ENCODE results near the gene GP1BA. TPM values are rescaled to one million over a fixed set of nuclear protein-coding genes. Genes with fewer than 3 reads are reported as not detected.
A peak's percentile ranks its signal among the peaks of the same experiment; 100 is the strongest.

GP1BA gene
- total and polyA plus RNA-seq, 10 of the 15 experiments (the other 5 are each of a cell fraction or from before 2014, with no cell fraction given) = 0.04 to 0.67 (median 0.28) TPM; not detected in 1

DNA sequence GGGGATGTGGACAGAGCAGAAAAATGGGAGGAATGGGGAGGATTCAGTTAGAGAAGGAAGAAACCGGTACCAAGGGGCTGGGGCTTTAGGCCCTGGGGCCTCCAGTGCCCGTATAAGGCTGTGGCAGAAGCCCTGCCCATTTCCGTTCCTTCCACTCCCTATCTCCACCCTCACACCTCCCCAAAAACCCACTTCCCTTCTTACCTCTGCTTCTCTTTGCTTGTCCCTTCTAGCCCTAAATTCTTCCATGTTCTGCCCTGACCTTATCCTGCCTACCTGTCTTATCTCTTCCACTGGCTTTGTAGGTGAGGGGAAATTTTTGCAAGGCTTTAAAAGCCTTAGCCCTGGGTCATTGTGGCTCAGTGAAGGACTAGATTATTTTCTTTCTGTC, 12.1 kb downstream of the GP1BA start:
- H3K79me2 ChIP-seq (ENCODE audit: control insufficient read depth, insufficient read depth, low read length) = peaks cover 87% of the 10 kb centered on the region
- no peak for DNase-seq (ENCODE audit: low read depth, low spot score)
- peak overlapping the region; percentile 100 for H3K27ac ChIP-seq (ENCODE audit: control insufficient read depth, insufficient read depth)
- ChIA-PET CTCF (interaction anchor here (0.6 kb wide), 1 partner anchor 23 kb away, joined by 3 read pairs; the partner anchor contains the start of gene SPAG7), RAD21 (ENCODE audit: unreplicated experiment) (interaction anchor here (9.8 kb wide), 1 partner anchor 21 kb away, joined by 73 read pairs; the partner anchor contains the start of gene SPAG7), POLR2A (interaction anchor here (17.5 kb wide), 1 partner anchor 21 kb away, joined by 272 read pairs; the partner anchor contains the start of gene SPAG7), SMC1A (ENCODE audit: uncharacterized antibody, unreplicated experiment) (interaction anchor here (7.1 kb wide), 1 partner anchor 23 kb away, joined by 50 read pairs; the partner anchor contains the start of gene SPAG7)
- peak overlapping the region; percentile 100 for H3K9ac ChIP-seq (ENCODE audit: control insufficient read depth, insufficient read depth, low read length)
- H4K20me1 ChIP-seq (ENCODE audit: control insufficient read depth, insufficient read depth) = peaks cover 5% of the 10 kb centered on the region
- peaks cover 36% of the 10 kb centered on the region for H3K4me1 ChIP-seq (ENCODE audit: control insufficient read depth, insufficient read depth, low read length)
- H3K9me3 ChIP-seq (replicated peaks; ENCODE audit: control insufficient read depth, insufficient read depth, low read length) = no peaks in the 10 kb centered on the region
- H3K36me3 ChIP-seq (ENCODE audit: control insufficient read depth in 2 of 2, insufficient read depth in 2 of 2, low read length in 1 of 2) = peaks cover 20 to 22% of the 10 kb centered on the region in 2 experiments
- H3K27me3 ChIP-seq (replicated peaks in 1 of 2; ENCODE audit: control insufficient read depth in 2 of 2, insufficient read depth in 2 of 2, low read length in 1 of 2) = no peaks in the 10 kb centered on the region
- ATAC-seq = peak; percentile 42
- no TSS peak for BruUV-seq (replicated peaks)
- H2AFZ ChIP-seq (ENCODE audit: control insufficient read depth, low read depth, low read length) = no peak overlapping the region
- in situ Hi-C loops (cut with MboI) (no loop called here), intact Hi-C loops (cut with micrococcal nuclease; ENCODE audit: unreplicated experiment) (loop anchor here (5.0 kb wide), 1 partner anchor 293 kb away; no protein-coding TSS in a partner anchor)
- peak overlapping the region; percentile 55 for H3K4me2 ChIP-seq (ENCODE audit: control insufficient read depth, insufficient read depth)
- no peak for FAIRE-seq
- H3K4me3 ChIP-seq = peak overlapping the region; percentile 96
- 0% methylated on average over 3 of the region's 3 CpGs for WGBS (ENCODE audit: insufficient coverage, insufficient replicate concordance, low lambda C conversion rate, missing lambda C conversion rate)
- TF ChIP-seq SP1 (IDR thresholded peaks at IDR 0.05; ENCODE audit: low read depth, low read length) (no peak), SUPT20H (IDR thresholded peaks at IDR 0.05; ENCODE audit: borderline replicate concordance, control insufficient read depth, low read depth, low read length) (no peak), JUNB (IDR thresholded peaks at IDR 0.05) (no peak), RB1 (IDR thresholded peaks at IDR 0.05; ENCODE audit: borderline replicate concordance) (no peak), BACH1 (IDR thresholded peaks at IDR 0.05; ENCODE audit: borderline replicate concordance) (peak; percentile 30), YBX1 (IDR thresholded peaks at IDR 0.05) (no peak), TBL1XR1 (IDR thresholded peaks at IDR 0.05; ENCODE audit: low read depth, low read length) (no peak), ZBED1 (IDR thresholded peaks at IDR 0.05; ENCODE audit: borderline replicate concordance) (no peak), NR2F1 (conservative IDR thresholded peaks at IDR 0.05) (no peak; the same call in 1 of the 2 replicates), ESRRA (IDR thresholded peaks at IDR 0.05; ENCODE audit: low read length) (no peak), MTA2 (IDR thresholded peaks at IDR 0.05; ENCODE audit: low read depth) (no peak), SREBF1 (IDR thresholded peaks at IDR 0.05; ENCODE audit: low read length) (no peak), GABPA (IDR thresholded peaks at IDR 0.05; ENCODE audit: low read depth) (no peak), CBX3 (IDR thresholded peaks at IDR 0.05; ENCODE audit: borderline replicate concordance, low read depth) (no peak), SMAD1 (IDR thresholded peaks at IDR 0.05; ENCODE audit: low read depth, partially characterized antibody) (peak; percentile 63), SRF (IDR thresholded peaks at IDR 0.05; ENCODE audit: low read depth in 2 of 2, low read length in 2 of 2) (peak; percentile 91 to 95)
- TF ChIP-seq, protein P1, sequence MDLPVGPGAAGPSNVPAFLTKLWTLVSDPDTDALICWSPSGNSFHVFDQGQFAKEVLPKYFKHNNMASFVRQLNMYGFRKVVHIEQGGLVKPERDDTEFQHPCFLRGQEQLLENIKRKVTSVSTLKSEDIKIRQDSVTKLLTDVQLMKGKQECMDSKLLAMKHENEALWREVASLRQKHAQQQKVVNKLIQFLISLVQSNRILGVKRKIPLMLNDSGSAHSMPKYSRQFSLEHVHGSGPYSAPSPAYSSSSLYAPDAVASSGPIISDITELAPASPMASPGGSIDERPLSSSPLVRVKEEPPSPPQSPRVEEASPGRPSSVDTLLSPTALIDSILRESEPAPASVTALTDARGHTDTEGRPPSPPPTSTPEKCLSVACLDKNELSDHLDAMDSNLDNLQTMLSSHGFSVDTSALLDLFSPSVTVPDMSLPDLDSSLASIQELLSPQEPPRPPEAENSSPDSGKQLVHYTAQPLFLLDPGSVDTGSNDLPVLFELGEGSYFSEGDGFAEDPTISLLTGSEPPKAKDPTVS (IDR thresholded peaks at IDR 0.05; ENCODE audit: low read depth, low read length) = no peak
- TF ChIP-seq, protein P2, sequence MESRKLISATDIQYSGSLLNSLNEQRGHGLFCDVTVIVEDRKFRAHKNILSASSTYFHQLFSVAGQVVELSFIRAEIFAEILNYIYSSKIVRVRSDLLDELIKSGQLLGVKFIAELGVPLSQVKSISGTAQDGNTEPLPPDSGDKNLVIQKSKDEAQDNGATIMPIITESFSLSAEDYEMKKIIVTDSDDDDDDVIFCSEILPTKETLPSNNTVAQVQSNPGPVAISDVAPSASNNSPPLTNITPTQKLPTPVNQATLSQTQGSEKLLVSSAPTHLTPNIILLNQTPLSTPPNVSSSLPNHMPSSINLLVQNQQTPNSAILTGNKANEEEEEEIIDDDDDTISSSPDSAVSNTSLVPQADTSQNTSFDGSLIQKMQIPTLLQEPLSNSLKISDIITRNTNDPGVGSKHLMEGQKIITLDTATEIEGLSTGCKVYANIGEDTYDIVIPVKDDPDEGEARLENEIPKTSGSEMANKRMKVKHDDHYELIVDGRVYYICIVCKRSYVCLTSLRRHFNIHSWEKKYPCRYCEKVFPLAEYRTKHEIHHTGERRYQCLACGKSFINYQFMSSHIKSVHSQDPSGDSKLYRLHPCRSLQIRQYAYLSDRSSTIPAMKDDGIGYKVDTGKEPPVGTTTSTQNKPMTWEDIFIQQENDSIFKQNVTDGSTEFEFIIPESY (IDR thresholded peaks at IDR 0.05) = no peak
- TF ChIP-seq, protein P3, sequence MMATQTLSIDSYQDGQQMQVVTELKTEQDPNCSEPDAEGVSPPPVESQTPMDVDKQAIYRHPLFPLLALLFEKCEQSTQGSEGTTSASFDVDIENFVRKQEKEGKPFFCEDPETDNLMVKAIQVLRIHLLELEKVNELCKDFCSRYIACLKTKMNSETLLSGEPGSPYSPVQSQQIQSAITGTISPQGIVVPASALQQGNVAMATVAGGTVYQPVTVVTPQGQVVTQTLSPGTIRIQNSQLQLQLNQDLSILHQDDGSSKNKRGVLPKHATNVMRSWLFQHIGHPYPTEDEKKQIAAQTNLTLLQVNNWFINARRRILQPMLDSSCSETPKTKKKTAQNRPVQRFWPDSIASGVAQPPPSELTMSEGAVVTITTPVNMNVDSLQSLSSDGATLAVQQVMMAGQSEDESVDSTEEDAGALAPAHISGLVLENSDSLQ (IDR thresholded peaks at IDR 0.05) = no peak
- TF ChIP-seq, protein P4, sequence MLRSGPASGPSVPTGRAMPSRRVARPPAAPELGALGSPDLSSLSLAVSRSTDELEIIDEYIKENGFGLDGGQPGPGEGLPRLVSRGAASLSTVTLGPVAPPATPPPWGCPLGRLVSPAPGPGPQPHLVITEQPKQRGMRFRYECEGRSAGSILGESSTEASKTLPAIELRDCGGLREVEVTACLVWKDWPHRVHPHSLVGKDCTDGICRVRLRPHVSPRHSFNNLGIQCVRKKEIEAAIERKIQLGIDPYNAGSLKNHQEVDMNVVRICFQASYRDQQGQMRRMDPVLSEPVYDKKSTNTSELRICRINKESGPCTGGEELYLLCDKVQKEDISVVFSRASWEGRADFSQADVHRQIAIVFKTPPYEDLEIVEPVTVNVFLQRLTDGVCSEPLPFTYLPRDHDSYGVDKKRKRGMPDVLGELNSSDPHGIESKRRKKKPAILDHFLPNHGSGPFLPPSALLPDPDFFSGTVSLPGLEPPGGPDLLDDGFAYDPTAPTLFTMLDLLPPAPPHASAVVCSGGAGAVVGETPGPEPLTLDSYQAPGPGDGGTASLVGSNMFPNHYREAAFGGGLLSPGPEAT (IDR thresholded peaks at IDR 0.05; ENCODE audit: low read depth) = peak; percentile 31
